Measurements from ENCODE around the gene PARD6B.
A peak's percentile ranks its signal among the peaks of the same experiment; 100 is the strongest.
"Not testable (repeated sequence)": the region's sequence is repeated elsewhere in the genome, so short reads cannot be mapped to it uniquely, and the experiment has no call there.

PARD6B gene

DNA sequence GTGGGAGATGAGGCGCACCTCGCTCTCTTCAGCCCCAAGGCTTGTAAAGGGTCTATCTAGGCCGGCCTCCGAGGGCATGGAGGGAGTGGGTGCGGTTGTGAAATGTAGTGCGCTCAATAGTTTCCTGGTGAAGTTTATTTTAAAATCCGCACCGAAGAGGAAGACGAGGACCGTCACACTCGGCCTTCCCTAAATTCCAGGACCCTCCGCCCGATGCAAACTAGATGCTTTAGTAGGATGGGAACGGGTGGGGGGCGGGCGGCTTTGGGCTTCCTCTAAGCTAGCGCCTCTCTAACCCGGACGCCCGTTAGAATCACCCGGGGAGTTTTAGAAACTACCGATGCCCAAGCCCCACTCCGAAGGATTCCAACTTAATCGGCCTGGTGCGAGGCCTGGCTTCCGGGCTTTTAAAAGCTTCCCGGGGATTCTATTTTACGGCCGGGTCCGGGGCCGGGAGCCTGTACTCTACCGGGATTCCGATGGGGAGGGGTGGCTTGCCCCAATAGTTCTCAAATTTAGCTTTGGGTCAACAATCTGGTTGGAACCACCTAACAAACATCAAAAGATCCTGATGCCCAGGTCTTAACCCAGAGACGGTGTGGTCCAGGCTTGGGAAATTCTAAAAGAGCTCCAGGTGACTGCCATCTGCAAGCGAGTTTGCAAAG is 62.9 kb downstream of the PARD6B start:
- peak overlapping the region; percentile 38 for H3K4me3 ChIP-seq (ENCODE audit: low read depth, low read length)
- TF ChIP-seq, protein P1, sequence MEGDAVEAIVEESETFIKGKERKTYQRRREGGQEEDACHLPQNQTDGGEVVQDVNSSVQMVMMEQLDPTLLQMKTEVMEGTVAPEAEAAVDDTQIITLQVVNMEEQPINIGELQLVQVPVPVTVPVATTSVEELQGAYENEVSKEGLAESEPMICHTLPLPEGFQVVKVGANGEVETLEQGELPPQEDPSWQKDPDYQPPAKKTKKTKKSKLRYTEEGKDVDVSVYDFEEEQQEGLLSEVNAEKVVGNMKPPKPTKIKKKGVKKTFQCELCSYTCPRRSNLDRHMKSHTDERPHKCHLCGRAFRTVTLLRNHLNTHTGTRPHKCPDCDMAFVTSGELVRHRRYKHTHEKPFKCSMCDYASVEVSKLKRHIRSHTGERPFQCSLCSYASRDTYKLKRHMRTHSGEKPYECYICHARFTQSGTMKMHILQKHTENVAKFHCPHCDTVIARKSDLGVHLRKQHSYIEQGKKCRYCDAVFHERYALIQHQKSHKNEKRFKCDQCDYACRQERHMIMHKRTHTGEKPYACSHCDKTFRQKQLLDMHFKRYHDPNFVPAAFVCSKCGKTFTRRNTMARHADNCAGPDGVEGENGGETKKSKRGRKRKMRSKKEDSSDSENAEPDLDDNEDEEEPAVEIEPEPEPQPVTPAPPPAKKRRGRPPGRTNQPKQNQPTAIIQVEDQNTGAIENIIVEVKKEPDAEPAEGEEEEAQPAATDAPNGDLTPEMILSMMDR (IDR thresholded peaks at IDR 0.05; ENCODE audit: low read depth, low read length, missing control alignments), result no peak
- DNase-seq (ENCODE audit: low read depth), result no peak

DNA sequence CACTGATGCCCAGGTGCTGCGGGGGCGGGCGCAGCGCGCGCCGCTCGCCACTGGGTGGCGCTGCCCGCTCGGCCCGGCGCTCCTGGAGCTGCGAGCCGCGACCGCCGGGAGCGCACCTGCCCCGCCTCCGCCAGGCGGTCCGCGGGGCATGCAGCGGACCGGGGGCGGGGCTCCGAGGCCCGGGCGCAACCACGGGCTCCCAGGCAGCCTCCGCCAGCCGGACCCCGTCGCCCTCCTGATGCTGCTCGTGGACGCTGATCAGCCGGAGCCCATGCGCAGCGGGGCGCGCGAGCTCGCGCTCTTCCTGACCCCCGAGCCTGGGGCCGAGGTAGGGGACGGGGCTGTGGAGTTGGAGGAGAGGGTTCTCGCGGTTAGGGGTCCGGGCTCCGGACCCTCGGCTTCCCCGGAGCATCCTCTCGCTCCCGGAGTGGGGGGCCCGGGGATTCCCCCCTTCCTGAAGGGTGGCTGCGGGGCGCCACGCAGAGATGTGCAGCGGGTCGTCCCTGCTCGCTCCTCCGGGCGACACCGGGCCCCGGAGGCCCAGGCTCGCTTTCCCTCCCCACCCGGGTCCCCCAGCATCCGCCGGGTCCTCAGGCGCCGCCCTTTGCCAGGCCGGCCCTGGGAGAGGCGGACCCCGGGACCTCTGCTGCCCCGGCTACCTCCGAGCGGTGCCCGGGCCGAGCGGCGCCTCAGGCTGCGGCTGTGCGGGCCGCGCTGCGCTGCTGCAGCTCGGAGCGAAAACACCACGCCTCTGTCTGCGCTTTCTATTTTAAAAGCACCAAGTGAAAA is 63.7 kb downstream of the PARD6B start, which contains the start of gene BCAS4:
TSS of gene BCAS4 (plus strand) at position 216 of the 789 bp plus-strand sequence. CDS start at position 239, 23 bp downstream.
- DNase-seq (ENCODE audit: low read depth), result no peak
- TF ChIP-seq, protein P1 (IDR thresholded peaks at IDR 0.05; ENCODE audit: low read depth, low read length, missing control alignments), result peak; percentile 83
- H3K4me3 ChIP-seq (ENCODE audit: low read depth, low read length), result peak within 1 kb of the TSS; percentile 95

DNA sequence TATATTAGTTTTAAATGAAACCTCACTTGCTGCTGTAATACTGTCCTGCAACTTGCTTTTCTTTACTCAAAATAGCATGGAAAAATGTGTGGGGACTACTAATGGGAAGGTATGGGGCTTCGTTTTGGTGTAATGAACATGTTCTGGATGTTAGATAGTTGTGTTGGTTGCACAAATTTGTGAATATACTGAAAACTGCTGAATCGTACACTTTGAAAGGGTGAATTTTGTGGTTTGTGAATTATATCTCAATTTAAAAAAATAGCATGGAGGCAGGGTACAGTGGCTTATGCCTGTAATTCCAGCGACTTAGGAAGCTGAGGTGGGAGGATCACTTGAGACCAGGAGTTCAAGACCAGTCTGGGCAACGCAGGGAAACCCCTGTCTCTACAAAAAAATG is 65.8 kb downstream of the PARD6B start:
- DNase-seq (ENCODE audit: low read depth), result no peak
- TF ChIP-seq, protein P1 (IDR thresholded peaks at IDR 0.05; ENCODE audit: low read depth, low read length, missing control alignments), result no peak
- H3K4me3 ChIP-seq (ENCODE audit: low read depth, low read length), result peak overlapping the region; percentile 26; the same call in 1 of the 2 replicates

DNA sequence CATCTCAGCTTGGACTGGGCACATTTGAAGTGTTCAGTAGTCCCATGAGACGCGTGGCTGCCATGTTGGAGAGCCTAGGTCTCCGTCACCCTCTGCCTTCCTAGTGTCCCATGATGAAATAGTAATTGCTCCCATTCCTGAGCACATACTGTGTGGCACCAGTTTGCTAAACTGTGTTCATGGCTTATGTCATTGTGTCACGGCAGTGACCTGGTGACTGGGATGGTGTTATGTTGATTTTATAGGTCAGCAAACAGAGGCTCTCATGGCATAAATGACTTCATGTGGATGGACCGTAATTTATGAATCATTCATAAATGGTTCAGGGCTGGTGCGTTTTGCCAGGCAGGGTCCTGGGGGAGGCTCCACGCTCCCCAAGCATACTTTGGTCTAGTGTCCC is 67.3 kb downstream of the PARD6B start:
- H3K4me3 ChIP-seq (ENCODE audit: low read depth, low read length), result peak overlapping the region; percentile 28
- TF ChIP-seq, protein P1 (IDR thresholded peaks at IDR 0.05; ENCODE audit: low read depth, low read length, missing control alignments), result no peak
- DNase-seq (ENCODE audit: low read depth), result no peak

DNA sequence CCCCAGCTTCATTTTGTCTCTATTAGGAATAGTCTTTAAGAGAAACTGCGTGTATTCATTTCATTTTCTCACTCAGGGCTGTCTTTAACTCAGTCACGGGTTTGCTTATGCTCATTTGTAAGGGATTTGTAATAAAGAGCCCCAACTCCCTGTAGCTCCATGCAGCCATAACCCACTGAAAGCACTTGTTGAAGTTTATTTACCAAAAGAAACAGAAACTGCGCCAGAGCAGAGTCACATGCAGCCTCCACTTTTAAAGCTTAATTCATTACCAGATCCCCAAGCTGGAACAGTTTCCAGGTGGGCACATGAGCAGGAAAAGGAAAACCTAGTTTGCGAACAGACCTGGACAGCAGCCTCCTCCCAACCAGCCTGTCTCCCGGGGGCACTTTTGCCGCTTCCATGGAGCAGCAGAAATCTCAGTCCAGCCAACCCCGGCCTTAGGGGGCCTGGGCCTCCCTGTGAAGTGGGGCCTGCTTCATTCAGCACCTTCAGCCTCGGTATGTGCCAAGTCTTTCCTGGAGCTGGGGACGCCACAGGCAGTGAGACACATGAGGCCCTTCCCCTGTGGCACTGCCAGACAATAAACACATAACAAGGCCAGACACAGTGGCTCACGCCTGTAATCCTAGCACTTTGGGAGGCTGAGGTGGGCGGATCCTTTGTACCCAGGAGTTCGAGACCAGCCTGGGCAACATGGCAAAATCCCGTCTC is 68.0 kb downstream of the PARD6B start:
- peak overlapping the region; percentile 28 for H3K4me3 ChIP-seq (ENCODE audit: low read depth, low read length)
- TF ChIP-seq, protein P1 (IDR thresholded peaks at IDR 0.05; ENCODE audit: low read depth, low read length, missing control alignments), result no peak
- DNase-seq (ENCODE audit: low read depth), result no peak

DNA sequence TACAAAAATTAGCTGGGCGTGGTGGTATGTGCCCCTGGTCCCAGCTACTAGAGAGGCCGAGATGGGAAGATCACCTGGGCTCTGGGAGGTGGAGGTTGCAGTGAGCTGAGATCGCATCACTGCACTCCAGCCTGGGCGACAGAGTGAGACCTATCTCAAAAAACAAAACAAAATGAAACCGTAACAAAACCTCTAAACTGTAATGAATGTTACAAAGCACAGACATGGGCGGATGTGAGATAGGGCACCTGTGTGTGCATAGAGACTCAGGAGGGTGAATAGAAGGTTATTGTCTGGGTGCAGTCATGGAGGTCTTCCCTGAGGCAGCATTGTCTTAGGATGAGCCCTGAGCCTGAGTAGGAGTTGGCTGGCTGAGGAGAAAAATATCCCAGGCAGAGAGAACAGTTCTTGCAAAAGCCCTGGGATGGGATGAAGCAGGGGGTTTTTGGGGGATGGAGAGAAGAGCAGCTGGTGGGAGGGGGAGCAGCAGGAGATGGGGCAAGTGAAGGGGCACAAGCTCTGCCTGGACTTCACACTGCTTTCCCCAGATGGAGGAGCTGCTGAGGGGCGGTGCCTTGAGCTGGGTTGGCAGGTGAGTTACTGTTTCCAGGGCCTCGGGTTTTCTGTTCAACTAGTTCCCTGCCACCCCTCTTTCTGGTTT is 68.6 kb downstream of the PARD6B start:
- H3K4me3 ChIP-seq (ENCODE audit: low read depth, low read length), result peak overlapping the region; percentile 28
- TF ChIP-seq, protein P1 (IDR thresholded peaks at IDR 0.05; ENCODE audit: low read depth, low read length, missing control alignments), result no peak
- DNase-seq (ENCODE audit: low read depth), result no peak

DNA sequence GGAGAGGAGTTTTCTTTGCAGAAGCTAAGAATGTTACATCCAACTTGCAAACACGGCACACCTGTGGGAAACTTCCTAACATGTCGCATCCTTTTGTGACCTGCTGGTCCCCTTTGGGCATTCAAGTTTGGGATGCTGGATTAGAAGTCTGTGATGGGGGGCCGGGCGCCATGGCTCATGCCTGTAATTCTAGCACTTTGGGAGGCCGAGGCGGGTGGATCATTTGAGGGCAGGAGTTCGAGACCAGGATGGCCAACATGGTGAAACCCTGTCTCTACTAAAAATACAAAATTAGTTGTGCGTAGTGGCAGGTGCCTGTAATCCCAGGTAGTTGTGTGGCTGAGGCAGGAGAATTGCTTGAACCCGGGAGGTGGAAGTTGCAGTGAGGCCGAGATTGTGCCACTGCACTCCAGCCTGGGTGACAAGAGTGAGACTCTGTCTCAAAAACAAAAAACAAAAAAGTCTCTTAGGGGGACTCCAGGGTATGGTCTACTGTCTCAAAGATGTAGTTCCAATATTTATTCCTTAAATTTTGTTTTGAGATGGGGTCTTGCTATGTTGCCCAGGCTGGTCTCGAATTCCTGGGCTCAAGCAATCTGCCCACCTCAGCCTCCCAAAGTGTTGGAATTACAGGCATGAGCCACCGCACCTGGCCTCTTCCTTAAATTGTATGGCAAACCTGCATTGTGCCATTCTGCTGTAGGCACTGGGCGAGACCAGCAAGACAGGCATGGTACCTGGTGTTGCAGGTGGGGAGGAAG is 69.8 kb downstream of the PARD6B start:
- H3K4me3 ChIP-seq (ENCODE audit: low read depth, low read length); DNase-seq (ENCODE audit: low read depth): not testable (repeated sequence)

Data from GM12864 (cell line).